ENCODE data around the gene NVL. TPM values are rescaled to one million over a fixed set of nuclear protein-coding genes. Genes with fewer than 3 reads are reported as not detected.

Gene NVL
- total RNA-seq, 4 donors from 2014 or later = 15.5 to 41.1 (median 28.3) TPM

DNA sequence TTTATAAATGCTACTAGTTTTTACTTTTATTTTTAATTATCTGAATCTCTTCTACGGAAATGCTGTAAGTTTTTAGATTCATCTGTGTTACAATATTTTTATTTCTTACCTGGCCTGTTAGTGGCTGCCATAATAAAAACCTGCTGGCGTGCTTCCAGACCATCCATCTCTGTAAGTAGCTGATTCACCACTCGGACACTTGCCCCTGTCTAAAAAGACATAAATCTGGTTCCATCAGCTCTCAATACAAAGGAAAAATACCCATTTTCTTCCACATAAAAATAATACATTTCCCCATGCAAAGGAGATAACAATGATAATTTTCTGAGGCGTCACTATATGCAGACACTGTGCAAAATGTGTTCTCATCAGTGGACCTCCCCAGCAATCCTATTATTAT lies 62.0 kb downstream of the NVL start:
- TF ChIP-seq POLR2A (IDR thresholded peaks at IDR 0.05) (no peak), EP300 (IDR thresholded peaks at IDR 0.05) (no peak)
- TF ChIP-seq, protein P1, sequence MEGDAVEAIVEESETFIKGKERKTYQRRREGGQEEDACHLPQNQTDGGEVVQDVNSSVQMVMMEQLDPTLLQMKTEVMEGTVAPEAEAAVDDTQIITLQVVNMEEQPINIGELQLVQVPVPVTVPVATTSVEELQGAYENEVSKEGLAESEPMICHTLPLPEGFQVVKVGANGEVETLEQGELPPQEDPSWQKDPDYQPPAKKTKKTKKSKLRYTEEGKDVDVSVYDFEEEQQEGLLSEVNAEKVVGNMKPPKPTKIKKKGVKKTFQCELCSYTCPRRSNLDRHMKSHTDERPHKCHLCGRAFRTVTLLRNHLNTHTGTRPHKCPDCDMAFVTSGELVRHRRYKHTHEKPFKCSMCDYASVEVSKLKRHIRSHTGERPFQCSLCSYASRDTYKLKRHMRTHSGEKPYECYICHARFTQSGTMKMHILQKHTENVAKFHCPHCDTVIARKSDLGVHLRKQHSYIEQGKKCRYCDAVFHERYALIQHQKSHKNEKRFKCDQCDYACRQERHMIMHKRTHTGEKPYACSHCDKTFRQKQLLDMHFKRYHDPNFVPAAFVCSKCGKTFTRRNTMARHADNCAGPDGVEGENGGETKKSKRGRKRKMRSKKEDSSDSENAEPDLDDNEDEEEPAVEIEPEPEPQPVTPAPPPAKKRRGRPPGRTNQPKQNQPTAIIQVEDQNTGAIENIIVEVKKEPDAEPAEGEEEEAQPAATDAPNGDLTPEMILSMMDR (IDR thresholded peaks at IDR 0.05) = no peak
- Histone ChIP-seq H3K4me1 (no peaks in the 10 kb centered on the region), H3K27ac (no peak overlapping the region), H3K27me3 (no peaks in the 10 kb centered on the region), H3K9me3 (no peaks in the 10 kb centered on the region), H3K4me3 (no peak overlapping the region), H3K36me3 (peaks cover 0 to 86% (median 0%) of the 10 kb centered on the region in 3 donors)
- DNase-seq (ENCODE audit: low spot score in 2 of 2) = no peak
- 88% methylated on average over 4 of the region's 4 CpGs for WGBS, 2 donors

DNA sequence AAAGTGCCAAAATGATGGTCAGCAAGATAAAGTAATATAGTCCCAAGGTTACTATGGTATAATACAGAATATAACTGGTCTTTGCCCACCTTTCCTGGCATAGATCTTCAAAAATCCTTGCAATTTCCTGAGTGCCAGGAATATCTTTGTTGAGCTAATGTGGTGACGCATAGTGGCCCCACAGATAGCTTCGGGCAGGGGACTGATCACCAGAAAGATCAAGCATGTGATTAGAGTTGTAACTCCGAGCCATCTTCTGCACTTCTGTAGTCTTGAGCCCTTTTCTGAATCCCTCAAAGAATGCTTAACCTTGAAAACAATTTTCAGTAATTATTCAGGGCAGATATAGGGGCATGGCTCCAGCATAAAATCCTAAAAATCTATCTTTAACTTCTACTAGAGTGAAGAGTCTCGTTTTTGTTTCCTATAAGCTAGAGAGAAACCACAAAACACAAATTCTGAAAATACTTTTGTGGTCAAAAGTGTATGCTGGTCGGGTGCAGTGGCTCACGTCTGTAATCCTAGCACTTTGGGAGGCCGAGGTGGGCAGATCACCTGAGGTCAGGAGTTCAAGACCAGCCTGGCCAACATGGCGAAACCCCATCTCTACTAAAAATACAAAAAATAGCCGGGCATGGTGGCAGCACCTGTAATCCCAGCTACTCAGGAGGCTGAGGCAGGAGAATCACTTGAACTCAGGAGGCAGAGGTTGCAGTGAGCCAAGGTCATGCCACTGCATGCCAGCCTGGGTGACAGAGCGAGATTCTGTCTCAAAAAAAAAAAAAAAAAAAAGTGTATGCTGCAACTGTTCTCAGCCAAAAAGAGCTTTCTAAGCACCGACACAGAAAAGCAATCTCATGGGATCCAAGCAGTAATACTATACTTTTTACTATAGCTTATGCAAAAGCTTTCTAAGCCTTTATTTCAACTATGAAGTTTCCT lies 62.8 kb downstream of the NVL start:
- no peak overlapping the region for H3K4me3 ChIP-seq
- no peak for TF ChIP-seq EP300 (IDR thresholded peaks at IDR 0.05)
- TF ChIP-seq, protein P1 (IDR thresholded peaks at IDR 0.05) = no peak
- no peak for TF ChIP-seq POLR2A (IDR thresholded peaks at IDR 0.05)
- no peaks in the 10 kb centered on the region for H3K9me3 ChIP-seq
- DNase-seq (ENCODE audit: low spot score in 2 of 2) = no peak
- H3K27me3 ChIP-seq = no peaks in the 10 kb centered on the region
- 86% methylated on average over 11 of the region's 11 CpGs for WGBS, 2 donors
- H3K36me3 ChIP-seq = peaks cover 0 to 88% (median 0%) of the 10 kb centered on the region in 3 donors
- no peaks in the 10 kb centered on the region for H3K4me1 ChIP-seq
- no peak overlapping the region for H3K27ac ChIP-seq

GRCh38 chr1:224266105-224266914 lies 63.7 kb downstream of the NVL start:
- DNase-seq (ENCODE audit: low spot score in 2 of 2) = no peak
- H3K27me3 ChIP-seq = no peaks in the 10 kb centered on the region
- H3K4me1 ChIP-seq = no peaks in the 10 kb centered on the region
- no peak overlapping the region for H3K27ac ChIP-seq
- H3K4me3 ChIP-seq = no peak overlapping the region
- 69 to 81% methylated on average over 3 of the region's 3 CpGs for WGBS, 2 donors
- peaks cover 0 to 85% (median 0%) of the 10 kb centered on the region in 3 donors for H3K36me3 ChIP-seq
- TF ChIP-seq, protein P1 (IDR thresholded peaks at IDR 0.05) = no peak
- TF ChIP-seq EP300 (IDR thresholded peaks at IDR 0.05) (no peak), POLR2A (IDR thresholded peaks at IDR 0.05) (no peak)
- H3K9me3 ChIP-seq = no peaks in the 10 kb centered on the region

- H3K4me1 ChIP-seq = no peaks in the 10 kb centered on the region
- no peak overlapping the region for H3K4me3 ChIP-seq
- no peaks in the 10 kb centered on the region for H3K9me3 ChIP-seq
- no peak for DNase-seq (ENCODE audit: low spot score in 2 of 2)
- peaks cover 0 to 80% (median 0%) of the 10 kb centered on the region in 3 donors for H3K36me3 ChIP-seq
- 81 to 94% methylated on average over 6 of the region's 6 CpGs for WGBS, 2 donors
- TF ChIP-seq POLR2A (IDR thresholded peaks at IDR 0.05) (no peak), EP300 (IDR thresholded peaks at IDR 0.05) (no peak)
- TF ChIP-seq, protein P1 (IDR thresholded peaks at IDR 0.05) = no peak
- H3K27ac ChIP-seq = no peak overlapping the region
- H3K27me3 ChIP-seq = no peaks in the 10 kb centered on the region
Measured at GRCh38 chr1:224264321-224264720, 65.7 kb downstream of the NVL start.
